GM18519 (cell line): ENCODE measurements around the gene BLVRB.
"Not testable (repeated sequence)": the region's sequence is repeated elsewhere in the genome, so short reads cannot be mapped to it uniquely, and the experiment has no call there.

Experiments used
- ATAC-seq: cut with Tn5 transposase; IDR thresholded peaks from one replicate; pipeline ENCODE4 v1.9.1; 2021; ENCODE audit warnings: mild to moderate bottlenecking, moderate library complexity; ENCODE audit not compliant: unreplicated experiment, low FRiP score

The BLVRB gene

GRCh38 chr19:40492274-40492673 lies 26.7 kb upstream of the BLVRB start:
- no peak for ATAC-seq

GRCh38 chr19:40489882-40490230 lies 24.3 kb upstream of the BLVRB start:
- no peak for ATAC-seq

GRCh38 chr19:40486017-40486416 lies 20.5 kb upstream of the BLVRB start:
- ATAC-seq: no peak

- not testable (repeated sequence) for ATAC-seq
Measured at GRCh38 chr19:40475878-40476644, 10.5 kb upstream of the BLVRB start.

DNA sequence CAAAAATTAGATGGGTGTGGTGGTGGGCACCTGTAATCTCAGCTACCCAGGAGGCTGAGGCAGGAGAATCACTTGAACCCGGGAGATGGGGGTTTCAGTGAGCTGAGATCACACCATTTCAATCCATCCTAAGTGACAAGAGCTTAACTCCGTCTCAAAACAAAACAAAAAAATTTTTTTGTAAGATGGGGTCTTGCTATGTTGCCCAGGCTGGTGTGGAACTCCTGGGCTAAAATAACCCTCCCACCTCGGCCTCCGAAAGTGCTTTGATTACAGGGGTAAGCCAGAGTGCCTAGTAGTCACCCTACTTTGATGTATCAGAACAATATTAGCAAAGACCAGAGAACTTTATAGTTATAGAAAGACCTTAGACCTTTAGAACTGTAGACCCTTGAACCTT lies 9.2 kb upstream of the BLVRB start:
- no peak for ATAC-seq

GRCh38 chr19:40472516-40472915 lies 7.0 kb upstream of the BLVRB start:
- no peak for ATAC-seq

DNA sequence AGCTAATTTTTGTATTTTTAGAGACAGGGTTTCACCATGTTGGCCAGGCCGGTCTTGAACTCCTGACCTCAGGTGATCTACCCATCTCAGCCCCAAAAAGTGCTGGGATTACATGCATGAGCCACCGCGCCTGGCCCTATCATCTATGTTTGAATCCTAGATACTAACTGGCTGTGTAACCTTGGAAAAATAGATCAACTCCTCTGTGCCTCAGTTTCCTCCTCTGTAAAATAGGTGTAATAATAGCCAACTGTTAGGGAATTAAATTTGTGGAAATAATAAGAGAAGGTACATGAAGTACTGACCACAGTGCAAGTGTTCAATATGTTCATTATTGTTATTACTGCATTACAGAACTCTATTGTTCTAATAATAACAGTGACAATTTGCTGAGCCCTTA lies 5.6 kb upstream of the BLVRB start:
- no peak for ATAC-seq

DNA sequence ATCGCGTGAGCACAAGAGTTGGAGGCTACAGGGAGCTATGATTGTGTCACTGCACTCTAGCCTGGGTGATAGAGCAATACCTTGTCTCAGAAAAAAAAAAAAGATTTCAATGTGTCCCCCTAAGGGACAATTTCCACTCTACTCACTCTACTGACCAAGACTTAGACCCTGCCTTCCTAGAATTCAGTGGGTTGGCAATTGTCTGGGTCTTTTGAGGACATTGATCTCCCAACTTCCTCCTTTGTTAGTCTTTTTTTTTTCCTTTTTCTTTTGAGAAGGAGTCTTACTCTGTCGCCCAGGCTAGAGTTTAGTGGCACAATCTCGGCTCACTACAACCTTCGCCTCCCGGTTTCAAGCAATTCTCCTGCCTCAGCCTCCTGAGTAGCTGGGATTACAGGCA lies 3.5 kb upstream of the BLVRB start:
- ATAC-seq: no peak

GRCh38 chr19:40466985-40467734 lies 1.6 kb upstream of the BLVRB start, which contains the start of gene SPTBN4:
SPTBN4 (plus strand) TSS chr19:40467001; CDS start chr19:40472622, 5,621 bp downstream.
- ATAC-seq: no peak

GRCh38 chr19:40466219-40466984 lies 857 bp upstream of the BLVRB start:
- no peak for ATAC-seq

DNA sequence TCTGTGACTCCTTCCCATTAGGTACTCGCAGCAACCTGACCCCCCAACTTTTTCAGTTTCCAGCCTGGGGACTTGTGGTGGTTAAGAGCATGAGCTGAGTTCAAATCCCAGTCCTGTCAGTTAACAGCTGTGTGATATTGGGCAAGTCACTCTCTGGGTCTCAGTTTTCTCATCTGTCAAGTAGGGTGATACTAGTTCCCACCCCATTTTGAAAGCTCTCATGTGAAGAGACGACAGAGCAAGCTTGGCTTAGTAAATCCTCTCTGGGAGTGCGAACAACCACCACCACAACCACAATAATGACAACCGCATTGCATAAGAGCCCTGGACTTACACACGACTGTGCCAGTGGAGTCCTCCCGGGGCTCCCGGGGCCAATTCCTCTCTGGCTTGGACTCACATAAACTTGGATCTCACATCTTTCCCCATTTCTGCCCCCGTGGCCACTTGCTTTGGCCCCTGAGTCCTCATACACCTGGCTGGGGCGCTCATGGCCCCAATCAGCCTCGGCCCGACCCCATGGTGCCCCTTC lies 454 bp downstream of the BLVRB start:
- no peak for ATAC-seq

GRCh38 chr19:40464059-40465024 lies 1.2 kb downstream of the BLVRB start:
- no peak for ATAC-seq

DNA sequence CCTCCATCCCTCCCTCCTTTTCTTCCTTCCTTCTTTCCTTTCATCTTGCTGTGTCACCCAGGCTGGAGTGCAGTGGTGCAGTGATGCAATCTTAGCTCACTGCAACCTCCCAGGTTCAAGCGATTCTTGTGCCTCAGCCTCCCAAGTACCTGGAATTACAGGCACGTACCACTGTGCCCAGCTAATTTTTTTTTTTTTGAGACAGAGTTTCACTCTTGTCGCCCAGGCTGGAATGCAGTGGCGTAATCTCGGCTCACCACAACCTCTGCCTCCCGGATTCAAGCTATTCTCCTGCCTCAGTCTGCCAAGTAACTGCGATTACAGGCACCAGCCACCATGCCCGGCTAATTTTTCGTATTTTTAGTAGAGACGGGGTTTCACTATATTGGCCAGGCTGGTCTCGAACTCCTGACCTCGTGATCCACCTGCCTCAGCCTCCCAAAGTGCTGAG lies 1.9 kb downstream of the BLVRB start:
- ATAC-seq: not testable (repeated sequence)

DNA sequence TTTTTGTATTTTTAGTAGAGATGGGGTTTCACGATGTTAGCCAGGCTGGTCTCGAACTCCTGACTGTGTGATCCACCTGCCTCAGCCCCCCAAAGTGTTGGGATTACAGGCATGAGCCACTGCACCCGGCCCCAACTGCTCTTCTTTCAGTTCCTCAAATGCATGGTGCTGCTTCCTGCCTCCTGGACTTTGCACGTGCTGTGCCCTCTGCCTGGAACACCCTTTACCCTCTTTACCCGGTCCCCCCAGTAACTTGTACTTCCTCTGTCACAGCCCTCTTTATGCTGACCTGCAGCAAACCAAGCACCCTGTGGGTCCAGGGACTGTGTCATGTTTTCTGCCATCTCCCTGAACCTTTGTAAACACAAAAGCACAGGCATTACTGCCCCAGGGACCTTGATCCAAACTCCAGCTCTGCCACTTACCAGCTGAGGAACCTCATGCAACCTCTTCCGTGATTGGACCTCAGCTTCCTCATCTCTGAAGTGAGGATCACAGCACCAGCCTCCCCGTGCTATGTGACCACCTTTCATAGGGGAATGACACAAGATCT lies 3.8 kb downstream of the BLVRB start:
- no peak for ATAC-seq

DNA sequence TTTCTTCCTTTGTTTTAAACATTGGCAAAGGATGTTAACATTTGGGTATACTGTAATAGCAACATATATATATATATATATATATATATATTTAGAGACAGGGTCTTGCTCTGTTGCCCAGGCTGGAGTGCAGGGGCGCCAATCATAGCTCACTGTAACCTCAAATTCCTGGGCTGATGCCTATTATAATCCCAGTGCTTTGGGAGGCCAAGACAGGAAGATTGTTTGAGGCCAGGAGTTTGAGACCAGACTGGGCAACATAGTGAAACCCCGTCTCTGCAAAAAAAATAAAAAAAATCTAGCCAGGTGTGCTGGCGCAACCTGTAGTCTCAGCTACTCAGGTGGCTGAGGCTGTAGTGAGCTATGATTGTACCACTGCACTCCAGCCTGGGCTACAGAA lies 5.4 kb downstream of the BLVRB start:
- no peak for ATAC-seq

- no peak for ATAC-seq
Measured at GRCh38 chr19:40458597-40458974, 7.0 kb downstream of the BLVRB start.

DNA sequence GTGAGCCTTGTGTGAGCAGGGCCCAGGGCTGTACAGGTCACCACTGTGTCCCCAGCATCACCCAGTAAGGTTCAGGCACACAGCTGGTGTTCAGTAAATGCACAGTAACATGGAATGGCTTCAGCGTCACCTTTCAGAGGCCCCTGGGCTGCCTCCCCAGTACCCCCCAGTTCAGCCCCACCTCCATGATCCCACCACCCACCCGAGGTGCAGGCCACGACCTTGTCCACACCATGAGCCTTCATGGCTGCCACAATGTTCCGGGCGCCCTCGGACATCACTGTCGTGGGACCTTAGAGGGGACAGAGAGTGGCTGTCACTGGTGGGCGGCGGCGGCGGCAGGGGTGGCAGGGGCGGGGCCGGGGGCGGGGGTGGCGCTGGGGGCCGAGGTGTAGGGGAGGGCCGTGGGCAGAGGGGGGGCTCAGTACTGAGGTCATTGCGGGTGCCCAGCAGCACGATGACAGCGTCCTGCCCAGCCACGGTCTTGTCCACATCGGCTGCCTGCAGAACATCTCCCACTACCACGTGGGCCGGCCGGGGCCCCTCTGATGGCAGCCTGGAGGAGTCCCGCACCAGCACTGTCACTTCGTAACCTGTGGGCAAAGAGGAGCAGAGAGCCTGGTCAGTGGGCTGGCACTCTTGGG lies 7.5 kb downstream of the BLVRB start:
- no peak for ATAC-seq

DNA sequence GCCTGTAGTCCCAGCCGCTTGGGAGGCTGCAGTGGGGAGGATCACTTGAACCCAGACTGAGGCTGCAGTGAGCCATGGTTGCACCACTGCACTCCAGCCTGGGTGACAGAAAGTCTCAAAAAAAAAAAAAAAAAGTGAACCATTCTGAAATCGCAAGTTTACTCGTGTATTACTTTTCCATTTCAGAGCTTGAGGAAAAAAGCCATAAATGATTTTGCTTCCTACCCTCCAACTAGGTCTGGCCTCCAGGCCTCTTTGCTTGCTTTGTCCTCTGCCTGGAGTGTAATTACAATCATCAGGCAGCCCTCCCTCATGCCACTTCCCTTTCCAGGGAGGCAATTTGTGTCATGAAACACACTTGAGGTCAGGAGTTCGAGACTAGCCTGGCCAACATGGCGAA lies 8.5 kb downstream of the BLVRB start:
- ATAC-seq: no peak

GRCh38 chr19:40453943-40454342 lies 11.6 kb downstream of the BLVRB start:
- ATAC-seq: not testable (repeated sequence)
